HG02763 (cell line): Measurements from ENCODE around the gene TSBP1.

Source experiments
- ATAC-seq: cut with Tn5 transposase; IDR thresholded peaks from one replicate; pipeline ENCODE4 v1.9.1; 2021; ENCODE audit warnings: mild to moderate bottlenecking, moderate library complexity; ENCODE audit not compliant: unreplicated experiment

Gene TSBP1

GRCh38 chr6:32371803-32372202 lies at the start of gene TSBP1:
Gene TSBP1, minus strand, starts transcription at chr6:32371903. Its CDS starts 197 bp downstream, at chr6:32371706.
- ATAC-seq = no peak

DNA sequence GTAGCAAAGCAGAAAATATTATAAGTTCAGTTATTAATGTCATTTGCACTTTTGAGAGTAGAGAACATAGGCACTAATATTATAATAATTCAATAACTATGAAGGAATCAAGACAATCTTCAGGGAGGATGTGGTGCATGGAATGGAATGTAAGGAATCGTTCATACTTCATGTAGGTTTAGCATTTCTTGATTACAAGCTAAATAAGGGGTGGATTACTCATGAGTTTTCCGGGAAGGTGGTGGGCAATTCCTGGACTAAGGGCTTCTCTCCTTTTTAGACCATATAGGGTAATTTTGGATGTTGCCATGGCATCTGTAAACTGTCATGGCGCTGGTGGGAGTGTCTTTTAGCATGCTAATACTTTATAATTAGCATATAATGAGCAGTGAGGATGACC lies 44.3 kb upstream of the TSBP1 start:
- no peak for ATAC-seq

GRCh38 chr6:32415521-32416019 lies 43.9 kb upstream of the TSBP1 start:
- ATAC-seq = no peak

DNA sequence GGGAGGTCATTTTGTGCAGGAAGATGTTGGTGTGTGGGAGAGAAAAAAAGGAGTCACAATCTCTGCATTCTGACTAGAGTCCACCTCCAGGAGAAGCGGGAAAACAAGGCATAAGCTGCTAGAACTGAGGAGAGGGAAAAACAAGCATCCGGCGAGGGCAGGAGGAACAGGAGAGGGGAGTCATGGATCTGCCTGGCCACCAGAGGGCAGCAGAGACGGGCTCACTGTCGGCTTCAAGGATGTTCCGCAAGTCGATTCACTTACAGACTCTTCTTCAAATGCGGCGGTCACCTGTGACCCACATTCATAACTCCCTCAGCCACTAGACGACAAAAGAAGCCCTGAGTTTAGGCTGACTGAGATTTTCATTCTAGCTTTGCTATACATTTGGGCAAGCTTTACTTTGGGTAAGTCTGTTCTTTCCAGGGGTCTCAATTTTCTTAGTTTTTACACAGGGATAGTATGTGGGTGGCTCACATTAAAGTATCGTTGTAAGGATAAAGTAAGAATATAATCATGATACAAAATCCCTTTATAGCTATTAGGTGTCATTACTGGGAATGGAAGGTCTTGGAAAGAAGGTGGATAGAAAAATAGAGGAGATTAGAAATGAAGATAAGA lies 41.8 kb upstream of the TSBP1 start:
- ATAC-seq = no peak

DNA sequence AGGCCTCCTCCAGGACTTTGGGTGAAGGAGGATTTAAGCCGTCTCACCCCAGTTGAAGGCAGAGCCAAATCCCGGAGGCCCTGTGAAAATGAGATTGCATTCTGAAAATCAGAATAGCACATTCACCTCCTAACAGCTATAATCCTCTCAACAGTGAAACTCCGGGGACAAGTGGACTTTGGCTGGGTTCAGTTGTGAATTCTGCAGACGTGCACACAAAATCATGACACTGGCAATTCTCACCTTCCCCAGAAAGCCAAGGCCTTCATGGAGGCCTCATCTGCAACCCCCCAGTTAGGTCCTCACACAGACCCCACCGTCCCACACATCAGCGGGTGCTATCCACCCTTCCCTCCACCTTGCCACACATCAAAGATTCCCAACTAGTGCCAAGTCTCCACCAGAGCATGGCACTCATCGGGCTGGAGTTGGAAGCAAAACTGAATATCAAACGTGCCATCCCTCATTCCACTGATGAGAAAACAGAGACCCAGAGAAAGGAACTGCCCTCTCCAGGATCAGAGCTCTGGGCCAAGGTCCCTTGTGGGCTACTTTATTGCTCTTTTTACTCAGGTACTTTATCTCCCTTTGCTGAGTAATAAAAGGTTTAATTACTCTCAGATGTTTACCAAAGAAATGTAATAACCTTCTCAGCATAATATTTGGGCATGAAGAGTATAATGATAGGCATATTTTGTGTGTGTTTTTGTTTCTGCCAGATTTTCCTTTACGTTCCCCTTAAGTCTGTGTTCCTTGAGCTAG lies 40.0 kb upstream of the TSBP1 start:
- ATAC-seq = no peak

DNA sequence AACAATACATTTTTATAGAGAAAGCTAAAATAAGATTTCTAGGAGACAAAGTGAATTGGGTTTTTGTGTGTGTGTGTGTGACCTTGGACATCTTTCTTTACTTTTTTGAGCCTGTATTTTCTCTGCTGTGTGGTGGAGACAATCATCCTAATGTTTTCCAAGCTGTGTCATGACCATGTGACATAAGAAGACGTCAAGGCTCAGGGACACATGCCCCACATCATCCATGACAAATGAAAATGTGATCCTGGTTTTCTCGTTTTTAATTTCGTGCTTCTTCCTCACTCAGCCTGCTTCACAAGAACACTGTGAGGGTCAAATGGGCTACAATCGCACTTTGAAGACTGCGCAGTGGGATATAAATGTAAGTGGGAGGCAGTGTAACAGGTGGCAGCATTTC lies 39.2 kb upstream of the TSBP1 start:
- no peak for ATAC-seq

DNA sequence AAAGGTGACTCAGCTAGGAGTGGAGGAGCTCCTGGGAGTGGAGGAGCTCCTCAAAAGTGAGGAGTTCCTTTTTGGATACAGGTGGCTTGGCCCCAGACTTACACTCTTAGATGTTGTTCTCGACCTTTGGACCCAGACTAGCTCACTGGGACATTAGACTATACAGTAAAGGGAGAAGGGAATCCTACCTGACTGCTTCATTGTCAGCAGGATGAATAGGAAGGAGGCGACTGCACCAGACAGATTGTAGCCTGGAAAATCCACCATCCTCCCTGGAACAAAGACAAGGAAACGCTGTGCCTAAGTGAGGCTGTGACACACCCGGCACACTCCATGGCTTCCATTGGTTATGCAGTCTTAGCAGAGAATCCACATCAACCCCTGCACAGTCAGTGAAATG lies 35.2 kb upstream of the TSBP1 start, which contains the start of gene BTNL2:
Gene BTNL2, minus strand, starts transcription at position 325 of the 400 bp plus-strand sequence. Its CDS starts 58 bp downstream, at position 267.
- ATAC-seq = no peak

DNA sequence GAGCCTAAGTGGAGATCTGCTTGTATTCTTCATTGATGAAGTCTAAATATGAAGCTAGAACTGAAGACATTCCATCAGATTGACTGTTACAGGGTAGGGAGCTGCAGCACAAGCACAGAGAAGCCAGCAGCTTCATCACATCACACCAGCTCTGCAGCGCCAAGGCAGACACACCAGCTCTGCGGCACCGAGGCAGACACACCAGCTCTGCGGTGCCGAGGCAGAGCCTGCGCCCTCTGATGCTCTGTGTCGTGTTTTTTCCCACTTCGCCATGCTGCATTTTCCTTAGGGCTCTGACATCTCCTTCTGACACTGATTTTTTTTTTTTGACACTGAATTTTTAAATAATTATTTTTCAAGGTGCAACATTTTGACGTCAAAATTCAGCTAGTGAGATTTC lies 34.5 kb upstream of the TSBP1 start:
- ATAC-seq = no peak

DNA sequence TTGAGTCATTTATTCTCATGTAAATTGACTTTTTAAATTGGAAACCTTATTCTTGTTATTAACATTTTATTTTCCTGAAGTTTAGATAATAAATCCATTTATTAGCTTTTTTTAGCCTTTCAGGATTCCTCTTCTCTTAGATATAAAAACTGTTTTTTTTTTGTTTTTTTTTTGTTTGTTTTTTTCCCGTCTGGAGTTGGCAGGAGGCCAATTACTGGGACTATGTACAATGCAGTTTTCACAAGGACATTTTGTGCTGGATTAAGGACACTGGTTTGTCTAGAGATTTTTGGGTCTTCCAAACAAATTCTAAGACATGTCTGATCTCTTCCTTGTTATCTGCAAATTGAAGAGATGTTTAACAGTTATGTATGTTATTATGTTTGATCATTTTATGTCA lies 34.0 kb upstream of the TSBP1 start:
- no peak for ATAC-seq

DNA sequence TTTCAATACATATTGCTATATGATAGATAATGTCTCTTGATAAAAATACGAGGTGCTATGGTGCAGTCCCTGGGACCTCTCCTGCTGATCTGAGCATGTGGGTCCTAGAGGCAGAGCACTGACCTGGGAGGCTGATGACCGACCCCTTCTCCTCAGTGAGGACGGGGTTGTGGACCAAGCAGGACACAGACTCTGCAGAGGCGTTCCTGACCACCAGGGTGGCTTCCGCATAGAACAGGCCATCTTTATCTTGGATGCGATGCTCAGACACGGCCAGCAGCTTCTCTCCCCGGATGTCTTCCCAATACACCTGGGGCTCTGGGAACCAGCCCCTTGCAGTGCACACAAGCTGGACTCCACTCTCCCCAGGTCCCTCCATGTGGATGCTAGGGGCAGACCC lies 31.1 kb upstream of the TSBP1 start:
- ATAC-seq = no peak

DNA sequence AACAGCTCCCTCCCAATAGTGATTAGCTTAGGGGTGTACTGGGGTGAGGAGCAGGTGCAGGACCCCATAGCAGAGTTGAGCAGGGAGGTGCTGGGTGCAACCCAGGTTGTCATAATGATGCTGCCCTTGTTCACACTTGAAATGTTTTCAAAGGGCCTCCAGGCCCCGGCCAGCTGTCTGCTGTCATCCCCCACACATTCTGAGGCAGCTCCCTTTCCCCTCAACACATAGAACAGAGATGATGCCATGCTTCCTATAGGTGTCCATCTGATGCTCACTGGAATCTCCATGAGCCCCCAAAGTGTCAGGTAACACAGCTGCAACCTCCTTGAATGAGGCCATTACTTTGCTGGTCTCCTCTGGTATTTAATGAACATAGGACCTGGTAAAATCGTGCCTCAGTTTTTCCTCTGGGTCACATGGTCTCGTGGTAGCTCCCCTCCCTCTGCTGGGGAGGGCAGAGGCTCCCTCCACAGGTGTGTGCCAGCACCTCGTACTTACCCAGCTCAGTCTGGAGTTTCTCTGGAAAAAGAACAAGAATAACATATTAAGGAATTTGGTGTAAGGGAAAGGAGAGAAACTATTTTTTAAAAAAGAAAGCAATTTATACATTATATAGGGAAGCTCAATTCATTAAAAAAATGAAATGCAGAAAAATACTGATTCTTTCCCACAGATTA lies 29.7 kb upstream of the TSBP1 start:
- ATAC-seq = no peak

DNA sequence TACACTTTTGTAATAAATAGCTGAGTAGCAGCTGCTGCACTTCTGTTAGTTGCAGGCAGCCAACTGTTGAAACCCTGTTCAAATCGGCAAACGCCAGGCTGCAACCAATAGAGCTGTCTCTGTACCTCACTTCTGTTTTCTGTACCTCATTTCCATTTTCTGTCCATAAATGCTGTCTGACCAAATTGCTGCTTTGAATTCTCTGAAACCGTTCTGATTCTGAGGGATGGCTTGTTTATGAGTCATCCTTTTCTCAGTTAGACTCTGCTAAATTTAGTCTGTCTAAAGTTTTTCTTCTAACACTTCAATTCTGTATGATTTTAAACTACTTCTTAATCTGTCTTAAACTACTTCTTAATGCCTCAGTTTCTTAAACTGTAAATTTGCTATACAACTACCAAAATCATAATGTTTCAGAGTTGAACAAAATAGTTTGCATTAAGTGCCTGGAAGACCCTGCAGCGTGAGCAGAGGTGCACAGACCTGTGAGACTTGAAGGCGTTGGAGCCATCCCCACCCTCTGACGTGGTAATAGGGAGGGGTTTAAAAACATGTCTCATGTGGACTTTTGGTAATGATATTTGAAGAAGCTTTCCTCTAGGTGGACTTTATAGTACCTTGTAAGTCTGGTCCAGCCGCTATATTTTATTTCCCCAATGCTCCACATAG lies 25.7 kb upstream of the TSBP1 start:
- peak; percentile 69 for ATAC-seq

DNA sequence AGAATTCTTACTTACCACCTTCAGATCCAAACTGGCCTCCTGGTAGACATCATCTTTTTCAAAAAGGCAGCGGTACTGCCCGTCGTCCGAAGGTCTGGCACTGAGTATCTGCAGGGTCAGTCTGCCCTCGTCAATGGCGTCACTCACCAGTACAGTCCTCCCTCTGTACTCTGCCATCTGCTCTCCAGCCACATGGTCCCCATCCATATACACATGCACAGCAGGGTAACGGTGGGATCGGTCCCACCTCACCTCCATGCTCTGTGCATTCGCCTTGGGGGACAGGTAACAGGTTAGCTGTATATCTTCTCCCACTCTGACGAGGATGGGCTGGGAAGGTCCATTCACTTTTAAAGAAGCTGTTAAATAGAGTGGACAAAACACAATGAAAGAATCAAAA lies 24.3 kb upstream of the TSBP1 start:
- ATAC-seq = no peak

DNA sequence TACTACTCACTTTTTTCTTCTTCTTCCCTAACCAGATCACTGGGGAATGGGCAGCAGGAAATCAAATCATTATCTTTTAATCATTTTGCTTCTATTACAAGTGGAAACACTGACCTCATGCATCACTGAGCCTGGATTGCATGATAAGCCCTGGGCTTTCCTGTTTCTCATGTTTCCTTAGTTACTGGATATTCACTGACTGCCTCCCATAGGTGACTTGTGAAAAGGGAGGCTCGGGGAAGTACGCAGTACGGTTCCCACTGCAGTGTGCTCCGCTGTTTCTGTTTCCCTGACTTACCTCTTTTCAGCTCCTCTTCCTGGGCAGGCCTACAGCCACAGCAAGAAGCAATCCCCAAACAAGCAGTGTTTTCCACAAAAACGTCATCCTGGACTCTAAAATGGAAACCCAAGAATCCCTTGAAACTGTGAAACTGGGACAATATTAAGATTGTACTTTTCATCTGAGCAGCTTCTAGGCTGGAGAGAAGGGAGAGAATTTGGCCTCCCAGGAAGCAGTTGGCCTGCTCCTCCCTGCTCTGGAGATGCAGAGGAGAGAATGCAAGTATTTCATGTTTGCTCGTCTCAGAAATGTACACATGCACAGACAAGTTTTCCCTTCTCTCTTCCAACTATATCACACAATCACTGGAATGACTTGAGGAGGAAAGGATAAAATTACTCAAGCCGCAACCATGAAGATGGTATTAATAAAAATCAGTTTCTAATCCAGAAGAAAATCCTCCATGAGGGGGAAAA lies 22.1 kb upstream of the TSBP1 start:
- ATAC-seq = no peak

GRCh38 chr6:32391505-32391904 lies 19.8 kb upstream of the TSBP1 start:
- no peak for ATAC-seq

DNA sequence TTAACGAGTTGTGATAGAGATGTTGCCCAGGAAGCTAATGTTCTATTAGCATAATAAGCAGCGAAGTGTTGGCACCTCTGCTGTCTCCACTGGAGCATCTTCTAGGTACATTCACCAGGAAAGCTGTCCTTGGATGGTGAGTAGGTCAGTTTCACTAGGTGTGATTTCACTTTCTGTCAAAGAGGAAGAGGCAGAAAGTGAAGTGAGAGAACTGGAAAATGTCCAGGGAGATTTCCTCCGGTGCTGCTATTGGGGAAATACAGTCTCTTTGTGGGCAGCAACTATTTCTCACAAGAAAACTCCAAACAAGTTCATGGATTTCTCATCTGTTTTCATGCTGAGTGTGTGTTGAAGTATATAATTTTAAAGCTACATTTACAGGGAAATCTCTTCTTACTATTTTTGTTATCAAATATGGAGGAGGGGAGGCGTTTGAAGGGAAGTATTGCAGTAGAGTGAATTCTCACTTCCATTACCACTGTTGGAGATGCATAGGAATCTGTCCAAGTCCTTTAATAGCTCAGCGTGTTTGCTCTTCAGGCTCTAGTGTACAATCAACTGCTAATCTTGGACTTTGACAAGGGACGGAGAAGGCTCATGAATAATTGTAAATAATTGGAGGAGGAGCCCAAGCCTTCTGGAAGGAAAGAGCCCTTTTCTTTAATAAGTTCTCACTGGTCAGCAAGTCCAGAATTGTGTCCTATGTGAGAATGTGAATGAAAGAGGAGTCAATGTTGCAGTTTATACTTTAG lies 16.1 kb upstream of the TSBP1 start:
- no peak for ATAC-seq

GRCh38 chr6:32386040-32386439 lies 14.3 kb upstream of the TSBP1 start:
- no peak for ATAC-seq

DNA sequence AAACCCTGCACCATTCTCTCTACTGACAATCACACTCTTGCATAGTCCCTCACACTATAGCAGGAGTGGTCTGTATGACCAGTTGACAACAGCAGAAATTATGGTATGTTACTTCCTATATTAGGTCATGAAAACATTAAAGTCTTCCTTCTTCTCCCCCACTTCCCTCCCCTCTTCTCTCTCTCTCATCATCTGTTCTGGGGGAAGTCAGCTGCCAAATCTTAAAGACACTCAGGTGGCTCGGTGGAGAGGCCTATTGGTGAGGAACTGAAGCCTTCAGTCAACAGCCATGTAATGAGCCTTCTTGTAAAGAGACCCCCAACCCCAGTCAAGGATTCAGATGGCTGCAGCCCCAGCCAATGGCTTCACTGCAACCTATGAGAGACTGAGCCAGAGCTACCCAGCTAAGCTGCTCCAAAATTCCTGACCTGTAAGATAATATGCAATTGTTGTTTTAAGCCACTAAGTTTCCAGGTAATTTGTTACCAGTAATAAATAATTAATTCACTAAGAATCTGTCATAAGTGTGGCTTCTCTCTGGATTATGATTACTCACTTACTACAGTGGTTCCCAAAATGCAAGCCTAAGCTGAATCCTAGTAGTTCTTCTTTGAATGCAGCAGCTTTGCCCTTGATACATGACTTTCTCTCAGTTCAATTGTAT lies 11.2 kb upstream of the TSBP1 start:
- no peak for ATAC-seq

DNA sequence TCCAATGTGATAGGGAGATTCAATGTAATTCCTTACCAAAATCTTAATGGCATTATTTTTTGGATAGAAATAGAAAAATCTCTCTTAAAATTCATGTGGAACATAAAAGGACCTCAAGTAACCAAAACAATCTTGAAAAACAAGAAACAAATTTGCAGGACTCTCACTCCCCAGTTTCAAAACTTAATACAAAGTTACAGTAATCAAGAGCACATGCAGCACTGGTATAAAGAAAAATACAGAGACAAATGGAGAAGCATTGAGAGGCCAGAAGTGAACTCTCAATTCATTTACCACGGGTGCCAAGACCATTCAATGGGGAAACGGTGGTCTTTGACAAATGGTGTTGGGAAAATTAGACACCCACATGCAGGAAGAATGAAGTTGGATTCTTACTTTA lies 7.8 kb upstream of the TSBP1 start:
- ATAC-seq = no peak
